Upper lobe of right lung (tissue), 1 donor: ENCODE data around the gene TMEM187. TPM values are rescaled to one million over a fixed set of nuclear protein-coding genes. Genes with fewer than 3 reads are reported as not detected.

Source experiments
- ATAC-seq: fragments of 200-7000 bp; cut with Tn5 transposase; one replicate; pipeline ENCODE4 v1.9.1; 2020; ENCODE audit warnings: mild to moderate bottlenecking, moderate library complexity
- DNase-seq: peaks from one replicate; pipeline ENCODE4 v3.0.0-alpha.2; 2020
- H3K27ac ChIP-seq: fragments of 200-600 bp; one replicate; pipeline ENCODE4 v1.8.0; 2022
- H3K27me3 ChIP-seq: fragments of 200-600 bp; one replicate; pipeline ENCODE4 v1.8.0; 2022; ENCODE audit warnings: mild to moderate bottlenecking
- H3K36me3 ChIP-seq: fragments of 200-600 bp; one replicate; pipeline ENCODE4 v1.8.0; 2022
- H3K4me1 ChIP-seq: fragments of 200-600 bp; one replicate; pipeline ENCODE4 v1.8.0; 2022
- H3K4me3 ChIP-seq: fragments of 200-600 bp; one replicate; pipeline ENCODE4 v1.8.0; 2022; ENCODE audit warnings: mild to moderate bottlenecking
- H3K9me3 ChIP-seq: fragments of 200-600 bp; one replicate; pipeline ENCODE4 v1.8.0; 2022
- CTCF ChIP-seq: fragments of 200-600 bp; IDR thresholded peaks from one replicate; pipeline ENCODE4 v1.8.0; 2022; ENCODE audit warnings: antibody characterized with exemption
- intact Hi-C: fragments of 100-400 bp; cut with DNase I; formaldehyde crosslinking; loops from one replicate; pipeline ENCODE4 v1.11.0; 2022
- total RNA-seq: library from RNA; stranded (reverse); fragmentation: NEBNext Ultra II Directional; extraction: Animal tissue kit (Norgen Biotek cat#: 25700); gene quantifications from one replicate; pipeline ENCODE4 v1.2.1, GENCODE V29; 2021
- donor health status: DM: no; HTN: yes; CAD: no; lungs with severe emphysema.

TMEM187 gene
- total RNA-seq, 1 donor from 2014 or later, result 9.0 TPM

DNA sequence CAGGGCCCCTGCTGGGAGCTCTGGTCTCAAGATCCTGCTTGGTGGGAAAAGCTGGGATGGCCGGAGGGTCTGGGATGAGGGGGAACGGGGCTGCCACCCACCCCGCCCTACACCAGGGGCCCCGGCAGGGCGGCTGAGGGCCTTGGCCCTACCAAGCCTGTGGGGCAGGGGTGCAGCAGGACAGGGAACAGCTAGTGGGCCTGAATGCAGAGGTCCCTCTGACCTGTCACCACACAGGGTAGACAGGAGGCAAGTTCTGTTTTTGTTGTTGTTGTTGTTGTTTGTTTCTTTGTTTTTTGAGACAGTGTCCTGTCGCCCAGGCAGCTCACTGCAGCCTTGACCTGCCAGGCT, 27.8 kb upstream of the TMEM187 start:
- Histone ChIP-seq H3K9me3 (no peaks in the 10 kb centered on the region), H3K4me1 (peaks cover 3% of the 10 kb centered on the region), H3K4me3 (peak overlapping the region; percentile 51), H3K36me3 (peaks cover 7% of the 10 kb centered on the region), H3K27ac (peak overlapping the region; percentile 47), H3K27me3 (no peaks in the 10 kb centered on the region)
- ATAC-seq, result peak; percentile 13
- no peak for TF ChIP-seq CTCF
- DNase-seq, result no peak
- intact Hi-C loops, result no loop called here

GRCh38 chrX:153945956-153946943, 26.3 kb upstream of the TMEM187 start:
- no peak for TF ChIP-seq CTCF
- Histone ChIP-seq H3K36me3 (peaks cover 20% of the 10 kb centered on the region), H3K4me3 (no peak overlapping the region), H3K4me1 (peaks cover 3% of the 10 kb centered on the region), H3K27me3 (no peaks in the 10 kb centered on the region), H3K9me3 (no peaks in the 10 kb centered on the region), H3K27ac (no peak overlapping the region)
- intact Hi-C loops, result no loop called here
- no peak for DNase-seq
- no peak for ATAC-seq

GRCh38 chrX:153947009-153947769, 25.4 kb upstream of the TMEM187 start:
- H3K27me3 ChIP-seq, result no peaks in the 10 kb centered on the region
- peak; percentile 90 for ATAC-seq
- H3K4me3 ChIP-seq, result no peak overlapping the region
- DNase-seq, result peak; percentile 85
- peak overlapping the region; percentile 47 for H3K27ac ChIP-seq
- peak; percentile 75 for TF ChIP-seq CTCF
- peaks cover 3% of the 10 kb centered on the region for H3K4me1 ChIP-seq
- intact Hi-C loops, result no loop called here
- H3K36me3 ChIP-seq, result peaks cover 29% of the 10 kb centered on the region
- H3K9me3 ChIP-seq, result no peaks in the 10 kb centered on the region

DNA sequence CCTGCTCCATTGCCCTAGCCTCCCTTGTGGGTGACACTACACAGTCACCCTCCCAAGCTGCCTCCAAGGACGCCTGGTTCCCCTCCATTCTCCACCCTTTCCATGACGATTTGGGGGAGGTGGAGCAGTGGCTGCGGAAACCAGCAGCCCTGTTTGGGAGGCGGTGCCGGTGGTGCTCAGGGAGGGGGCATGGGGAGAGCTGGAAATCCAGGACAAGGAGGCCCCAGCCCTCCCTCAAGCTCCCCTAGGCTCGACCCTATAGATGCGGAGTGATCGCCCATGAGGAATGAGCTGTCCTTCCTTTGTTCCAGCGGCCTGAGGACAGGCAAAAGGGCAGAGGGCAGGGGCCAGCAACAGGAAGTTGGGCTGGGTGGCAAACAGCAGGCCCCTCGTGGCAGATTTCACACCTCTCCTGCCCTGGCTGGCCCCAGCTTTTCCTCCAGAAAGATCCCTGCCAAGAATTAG, 24.5 kb upstream of the TMEM187 start:
- TF ChIP-seq CTCF, result no peak
- ATAC-seq (no peak), DNase-seq (no peak)
- H3K4me3 ChIP-seq, result no peak overlapping the region
- no peaks in the 10 kb centered on the region for H3K27me3 ChIP-seq
- peak overlapping the region; percentile 47 for H3K27ac ChIP-seq
- H3K9me3 ChIP-seq, result no peaks in the 10 kb centered on the region
- H3K36me3 ChIP-seq, result peaks cover 38% of the 10 kb centered on the region
- H3K4me1 ChIP-seq, result peaks cover 3% of the 10 kb centered on the region
- intact Hi-C loops, result no loop called here

DNA sequence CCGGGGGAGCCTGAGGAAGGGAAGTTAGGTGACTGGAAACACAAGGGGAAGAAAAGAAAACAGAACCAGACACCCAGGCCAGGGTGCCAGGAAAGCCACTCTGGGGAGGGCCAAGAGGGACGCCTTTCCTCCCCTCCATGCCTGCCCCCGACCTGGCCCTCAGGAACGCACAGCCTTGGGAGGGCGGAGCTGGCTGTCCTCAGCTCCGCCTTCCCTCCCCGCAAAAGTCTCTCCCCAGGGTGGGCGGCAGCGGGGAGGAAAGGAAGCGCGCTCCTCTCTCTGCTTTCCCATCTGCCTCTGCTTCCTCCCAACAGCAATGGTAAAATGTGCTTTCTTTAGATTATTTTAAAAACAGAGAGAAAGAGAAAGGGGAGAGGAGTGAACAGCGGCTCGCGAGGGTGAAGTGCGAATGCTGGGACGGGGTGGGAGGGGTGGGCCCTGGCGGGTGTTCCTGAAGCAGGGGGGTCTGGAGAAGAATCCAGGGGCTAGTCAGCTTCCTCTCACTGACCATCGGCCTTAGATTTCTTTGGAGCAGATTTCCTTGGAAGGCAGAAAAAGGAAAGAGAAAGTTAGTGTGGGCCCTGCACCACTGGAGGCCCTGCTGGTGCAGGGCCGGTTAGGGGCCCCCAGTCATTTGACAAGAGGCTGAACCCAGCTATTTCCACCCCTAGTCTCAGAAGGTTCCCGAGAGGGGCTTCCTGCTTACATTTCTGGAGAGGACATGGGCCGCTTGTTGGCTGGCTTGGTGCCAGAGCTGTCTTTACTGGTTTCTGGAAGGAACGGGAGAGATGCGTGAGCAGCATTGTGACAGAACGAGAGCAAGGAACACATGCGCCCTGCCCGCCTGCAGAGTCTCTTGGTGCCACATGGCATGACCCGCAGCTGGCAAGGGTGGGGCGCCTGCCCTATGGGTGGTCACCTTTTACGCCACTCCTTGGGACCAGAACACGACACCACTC, 23.4 kb upstream of the TMEM187 start:
- Histone ChIP-seq H3K36me3 (peaks cover 42% of the 10 kb centered on the region), H3K4me3 (no peak overlapping the region), H3K4me1 (peaks cover 3% of the 10 kb centered on the region), H3K9me3 (no peaks in the 10 kb centered on the region), H3K27ac (peak overlapping the region; percentile 51), H3K27me3 (no peaks in the 10 kb centered on the region)
- intact Hi-C loops, result no loop called here
- ATAC-seq (no peak), DNase-seq (no peak)
- TF ChIP-seq CTCF, result no peak
